ENCODE measurements around the gene EIF4H.

The EIF4H gene

DNA sequence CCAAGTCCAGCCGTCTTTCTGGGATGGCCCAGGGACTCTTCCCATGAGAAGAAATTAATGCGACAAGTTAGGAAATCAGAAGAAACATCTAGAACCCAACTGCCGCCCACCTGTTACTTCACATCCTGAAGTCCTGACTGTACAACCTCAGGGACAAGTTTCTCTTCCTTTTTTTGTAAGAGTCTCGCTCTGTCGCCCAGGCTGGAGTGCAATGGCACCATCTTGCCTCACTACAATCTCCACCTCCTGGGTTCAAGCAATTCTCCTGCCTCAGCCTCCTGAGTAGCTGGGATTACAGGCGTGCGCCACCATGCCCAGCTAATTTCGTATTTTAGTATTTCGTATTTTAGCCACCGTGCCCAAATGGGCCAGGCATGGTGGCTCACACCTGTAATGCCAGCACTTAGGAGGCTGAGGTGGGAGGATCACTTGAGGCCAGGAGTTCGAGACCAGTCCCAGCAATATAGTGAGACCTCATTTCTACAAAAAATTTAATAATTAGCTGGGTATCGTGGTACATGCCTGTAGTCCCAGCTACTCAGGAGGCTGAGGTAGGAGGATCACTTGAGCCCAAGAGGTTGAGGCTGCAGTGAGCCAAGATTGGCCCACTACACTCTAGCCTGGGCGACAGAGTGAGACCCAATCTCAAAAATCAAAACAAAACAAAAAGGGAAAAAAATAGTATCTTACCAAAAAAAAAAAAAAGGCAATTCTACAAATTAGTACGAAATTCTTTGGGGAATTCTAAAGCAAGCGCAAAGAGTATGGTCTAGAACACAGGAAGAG lies 56.5 kb downstream of the EIF4H start:
- no peak for DNase-seq (ENCODE audit: extremely low read depth, low read depth)
- no peak for TF ChIP-seq CTCF (IDR thresholded peaks at IDR 0.05; ENCODE audit: low read depth, low read length)

DNA sequence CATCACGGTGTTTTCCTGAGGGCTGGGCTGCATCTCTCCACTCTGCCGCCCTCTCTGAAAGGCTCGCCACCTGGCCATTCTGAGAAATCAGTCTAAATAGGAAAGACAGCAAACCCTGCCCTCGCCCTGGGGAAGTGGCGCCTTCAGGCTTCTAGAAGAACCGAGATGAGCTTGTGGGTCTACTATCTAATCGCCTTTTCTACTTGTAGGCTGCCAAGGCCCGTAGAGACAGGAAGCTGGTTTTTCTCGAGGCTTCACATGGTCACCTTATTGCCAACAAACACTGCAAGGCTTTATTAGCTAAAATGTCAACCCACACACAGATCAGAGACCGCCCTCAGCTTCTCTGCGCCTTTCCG lies 57.1 kb downstream of the EIF4H start:
- TF ChIP-seq CTCF (IDR thresholded peaks at IDR 0.05; ENCODE audit: low read depth, low read length): no peak
- no peak for DNase-seq (ENCODE audit: extremely low read depth, low read depth)

DNA sequence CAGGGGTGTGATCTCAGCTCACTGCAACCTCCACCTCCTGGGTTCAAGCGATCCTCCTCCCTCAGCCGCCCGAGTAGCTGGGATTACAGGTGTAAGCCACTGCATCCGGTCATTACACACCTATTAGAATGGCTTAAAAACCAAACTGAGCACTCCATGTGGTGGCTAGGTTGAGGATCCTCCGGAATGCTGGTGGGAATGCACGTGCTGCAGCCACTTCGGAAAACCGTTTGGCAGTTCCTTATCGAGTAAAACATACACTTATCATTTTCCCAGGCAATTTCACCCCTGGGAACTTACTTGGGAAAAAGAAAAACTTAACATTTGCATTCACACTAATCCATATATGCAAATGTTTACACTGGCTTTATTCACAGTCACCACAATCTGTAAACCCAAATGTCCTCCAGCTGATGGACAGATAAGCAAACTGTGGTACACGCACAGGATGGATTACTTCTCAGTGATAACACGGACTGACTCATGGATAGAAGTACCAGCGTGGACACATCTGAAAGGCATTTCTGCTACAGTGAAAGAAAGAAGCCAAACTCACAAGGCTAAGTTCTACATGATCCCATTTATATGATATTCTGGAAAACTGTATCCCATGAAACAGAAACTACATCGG lies 59.6 kb downstream of the EIF4H start:
- no peak for DNase-seq (ENCODE audit: extremely low read depth, low read depth)
- TF ChIP-seq CTCF (IDR thresholded peaks at IDR 0.05; ENCODE audit: low read depth, low read length): no peak

- no peak for DNase-seq (ENCODE audit: extremely low read depth, low read depth)
- TF ChIP-seq CTCF (IDR thresholded peaks at IDR 0.05; ENCODE audit: low read depth, low read length): no peak
These were observed 61.5 kb downstream of the EIF4H start for GRCh38 chr7:74235518-74236268.

DNA sequence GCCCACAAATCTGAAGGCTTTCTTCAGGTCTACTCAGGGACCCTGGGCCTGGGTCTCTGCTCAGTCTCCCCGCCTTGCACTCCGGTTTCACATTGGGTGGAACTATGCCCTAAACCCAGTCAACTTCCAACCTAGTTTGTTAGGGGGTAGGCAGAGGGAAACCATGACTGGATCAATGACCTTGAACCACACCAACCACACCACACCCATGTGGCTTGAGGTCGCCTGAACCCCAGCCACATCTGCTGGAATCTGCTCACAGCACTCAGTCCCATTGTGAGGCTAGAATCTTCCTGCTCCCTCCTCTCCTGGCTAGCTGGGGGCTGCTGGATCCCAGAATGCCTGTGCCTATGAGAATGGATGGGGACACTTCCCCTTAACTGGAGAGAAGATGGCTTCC lies 62.1 kb downstream of the EIF4H start:
- no peak for DNase-seq (ENCODE audit: extremely low read depth, low read depth)
- no peak for TF ChIP-seq CTCF (IDR thresholded peaks at IDR 0.05; ENCODE audit: low read depth, low read length)

- no peak for TF ChIP-seq CTCF (IDR thresholded peaks at IDR 0.05; ENCODE audit: low read depth, low read length)
- no peak for DNase-seq (ENCODE audit: extremely low read depth, low read depth)
These were observed 66.3 kb downstream of the EIF4H start for GRCh38 chr7:74240482-74240881.

DNA sequence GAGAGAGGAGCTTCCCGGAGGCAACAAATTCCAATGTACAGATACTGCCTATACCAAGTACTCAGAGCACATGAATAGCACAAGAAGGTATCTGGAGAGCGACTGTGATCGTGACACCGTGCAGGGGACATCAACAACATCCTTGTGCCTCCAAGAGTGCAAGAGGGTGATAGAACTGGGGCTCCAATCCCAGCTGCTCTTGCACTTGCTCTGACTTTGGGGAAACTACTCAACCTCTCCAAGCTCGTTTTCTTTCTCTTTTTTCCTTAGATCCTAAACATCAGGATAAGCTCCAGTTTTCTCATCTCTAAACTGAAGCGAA lies 67.9 kb downstream of the EIF4H start:
- DNase-seq (ENCODE audit: extremely low read depth, low read depth): no peak
- no peak for TF ChIP-seq CTCF (IDR thresholded peaks at IDR 0.05; ENCODE audit: low read depth, low read length)

Measured in AG09319 (cell line).